Left hindlimb (tissue), 1 donor: ENCODE data around the gene KREMEN1.
"Not testable (repeated sequence)": the region's sequence is repeated elsewhere in the genome, so short reads cannot be mapped to it uniquely, and the experiment has no call there.

Experiments used
- DNase-seq: peaks from one replicate; pipeline ENCODE4 v3.0.0-alpha.2; 2018

The KREMEN1 gene

GRCh38 chr22:29079218-29079901 is 6.5 kb downstream of the KREMEN1 start:
- DNase-seq, result peak; percentile 72

GRCh38 chr22:29080106-29080975 is 7.5 kb downstream of the KREMEN1 start:
- DNase-seq, result no peak

GRCh38 chr22:29081517-29082236 is 8.8 kb downstream of the KREMEN1 start:
- no peak for DNase-seq

GRCh38 chr22:29082826-29083545 is 10.2 kb downstream of the KREMEN1 start:
- no peak for DNase-seq

- DNase-seq, result not testable (repeated sequence)
Measured at GRCh38 chr22:29083576-29083932, 10.7 kb downstream of the KREMEN1 start.

GRCh38 chr22:29083933-29084591 is 11.2 kb downstream of the KREMEN1 start:
- no peak for DNase-seq

GRCh38 chr22:29087012-29087411 is 14.2 kb downstream of the KREMEN1 start:
- DNase-seq, result no peak

- no peak for DNase-seq
Measured at GRCh38 chr22:29088809-29089208, 16.0 kb downstream of the KREMEN1 start.

- no peak for DNase-seq
Measured at GRCh38 chr22:29089507-29089906, 16.7 kb downstream of the KREMEN1 start.

- DNase-seq, result no peak
Measured at GRCh38 chr22:29090039-29090438, 17.2 kb downstream of the KREMEN1 start.

- DNase-seq, result no peak
Measured at GRCh38 chr22:29092243-29092642, 19.4 kb downstream of the KREMEN1 start.

GRCh38 chr22:29093030-29093429 is 20.2 kb downstream of the KREMEN1 start:
- DNase-seq, result no peak

- DNase-seq, result no peak
Measured at GRCh38 chr22:29093501-29094300, 20.9 kb downstream of the KREMEN1 start.

GRCh38 chr22:29095459-29095858 is 22.6 kb downstream of the KREMEN1 start:
- no peak for DNase-seq

GRCh38 chr22:29096736-29097669 is 24.2 kb downstream of the KREMEN1 start:
- no peak for DNase-seq

GRCh38 chr22:29098296-29098695 is 25.5 kb downstream of the KREMEN1 start:
- DNase-seq, result no peak

- no peak for DNase-seq
Measured at GRCh38 chr22:29102300-29102699, 29.5 kb downstream of the KREMEN1 start.

- DNase-seq, result no peak
Measured at GRCh38 chr22:29103121-29103520, 30.3 kb downstream of the KREMEN1 start.

- no peak for DNase-seq
Measured at GRCh38 chr22:29105468-29105867, 32.6 kb downstream of the KREMEN1 start.

- DNase-seq, result no peak
Measured at GRCh38 chr22:29106839-29107238, 34.0 kb downstream of the KREMEN1 start.
